H1 (cell line): ENCODE data around the gene ALDH4A1. TPM values are rescaled to one million over a fixed set of nuclear protein-coding genes. Genes with fewer than 3 reads are reported as not detected.

Experiments
- ASH2L ChIP-seq: fragments of 200-600, 300-600 bp; sonication (generic); IDR thresholded peaks from one replicate; pipeline ENCODE4 v1.7.1; 2017; ENCODE audit warnings: low read length
- BACH1 ChIP-seq: IDR thresholded peaks from 2 replicates; pipeline ENCODE4 v1.6.1; 2012; ENCODE audit warnings: low read length, improper control_type of control experiment
- EGR1 ChIP-seq: IDR thresholded peaks from 2 replicates; pipeline ENCODE4 v1.6.1; 2011; ENCODE audit warnings: low read depth, low read length, borderline replicate concordance
- NRF1 ChIP-seq: IDR thresholded peaks from 2 replicates; pipeline ENCODE4 v1.6.1; 2011; ENCODE audit warnings: mild to moderate bottlenecking, low read depth, low read length, improper control_type of control experiment
- RBBP5 ChIP-seq: IDR thresholded peaks from 2 replicates; pipeline ENCODE4 v1.7.1; 2012; ENCODE audit warnings: low read depth, mild to moderate bottlenecking, inconsistent platforms, low read length, moderate library complexity, borderline replicate concordance
- TCF12 ChIP-seq: IDR thresholded peaks from 2 replicates; pipeline ENCODE4 v1.6.1; 2011; ENCODE audit warnings: low read depth, mild to moderate bottlenecking, low read length
- TEAD4 ChIP-seq: IDR thresholded peaks from 2 replicates; pipeline ENCODE4 v1.6.1; 2012; ENCODE audit warnings: low read depth, low read length, inconsistent platforms, mixed read lengths
- polyA plus RNA-seq, 7 experiments: library from polyadenylated mRNA; depleted of rRNA in 3 of 7; stranded (reverse) in 5 of 7; unstranded in 2 of 7; fragments of >200 nt in 5 of 7; fragments of 200-250 nt in 2 of 7; gene quantifications; 1 replicate in 5 of 7; 2 replicates in 1 of 7; 4 replicates in 1 of 7; pipeline versions ENCODE4 v1.2.1 to v1.2.3, GENCODE V29; 2011 to 2013; ENCODE audit warnings: missing spikeins in 2 of 7, mixed read lengths in 2 of 7
- total RNA-seq: library from RNA; stranded (reverse); fragmentation: NEBNext Ultra II Directional; extraction: Animal tissue kit (Norgen Biotek cat#: 25700); gene quantifications from 2 replicates; pipeline ENCODE4 v1.2.1, GENCODE V29; 2021

Gene ALDH4A1
- total and polyA plus RNA-seq, 2 of the 8 experiments (the other 6 are each of a cell fraction or from before 2014, with no cell fraction given), result 30.3 to 35.9 TPM

- TF ChIP-seq ASH2L (no peak), RBBP5 (no peak), BACH1 (no peak), TEAD4 (no peak), EGR1 (no peak), NRF1 (no peak), TCF12 (no peak)
These were observed 28.3 kb downstream of the ALDH4A1 start (continued) for GRCh38 chr1:18874036-18874435.
